Esophagus muscularis mucosa (tissue), 4 donors: Measurements from ENCODE around the gene HOXD10. TPM values are rescaled to one million over a fixed set of nuclear protein-coding genes. Genes with fewer than 3 reads are reported as not detected.

Experiments used
- DNase-seq: peaks from one replicate; pipeline ENCODE4 v3.0.0-alpha.2; 2017; ENCODE audit errors: extremely low spot score
- H3K27ac ChIP-seq, 4 donors: fragments of 200-600 bp; sonication (generic); replicated peaks in 1 of 4; 1 replicate in 3 of 4; 2 replicates in 1 of 4; pipeline ENCODE4 v1.5.1; 2016 to 2019; ENCODE audit warnings: mild to moderate bottlenecking in 1 of 4
- H3K27me3 ChIP-seq, 4 donors: fragments of 200-600 bp; sonication (generic); one replicate each; pipeline versions ENCODE4 v1.5.1 to v1.6.0; 2016 to 2019
- H3K36me3 ChIP-seq, 4 donors: fragments of 200-600 bp; sonication (generic); one replicate each; pipeline ENCODE4 v1.5.1; 2016 to 2019
- H3K4me1 ChIP-seq, 4 donors: fragments of 200-600 bp; sonication (generic); one replicate each; pipeline ENCODE4 v1.5.1; 2016 to 2019
- H3K4me3 ChIP-seq, 4 donors: fragments of 200-600 bp; sonication (generic); 1 replicate in 2 of 4; 2 replicates in 2 of 4; pipeline ENCODE4 v1.5.1; 2016 to 2019; ENCODE audit warnings: mild to moderate bottlenecking in 4 of 4, moderate library complexity in 1 of 4
- H3K9me3 ChIP-seq, 4 donors: fragments of 200-600 bp; sonication (generic); 1 replicate in 3 of 4; 2 replicates in 1 of 4; pipeline ENCODE4 v1.5.1; 2016 to 2019
- CTCF ChIP-seq, 3 experiments: fragments of 200-600 bp in 2 of 3; fragments of 450-650 bp in 1 of 3; sonication (generic) in 2 of 3; IDR thresholded peaks; one replicate each; pipeline ENCODE4 v1.5.1; 2017 to 2019; ENCODE audit warnings: antibody characterized with exemption in 3 of 3, mild to moderate bottlenecking in 2 of 3, moderate library complexity in 1 of 3
- EP300 ChIP-seq: sonication (generic); formaldehyde crosslinking; IDR thresholded peaks from one replicate; pipeline ENCODE4 v1.6.1; 2017; ENCODE audit warnings: antibody characterized with exemption
- POLR2A ChIP-seq: fragments of 450-650 bp; IDR thresholded peaks from one replicate; pipeline ENCODE4 v1.6.1; 2017; ENCODE audit warnings: antibody characterized with exemption, moderate library complexity, mild to moderate bottlenecking, low read depth
- POLR2AphosphoS5 ChIP-seq, 2 donors: sonication (generic); formaldehyde crosslinking; IDR thresholded peaks; one replicate each; pipeline ENCODE4 v1.6.1; 2017; ENCODE audit warnings: antibody characterized with exemption in 2 of 2
- WGBS: methylation state at CpG from one replicate; pipeline ENCODE4 v1.1.5; 2018; 5-methylcytosine and 5-hydroxymethylcytosine counted together
- intact Hi-C: fragments of 100-400 bp; cut with DNase I; formaldehyde crosslinking; loops from one replicate; pipeline ENCODE4 v1.15.1; 2023
- total RNA-seq, 4 donors: library from RNA; depleted of rRNA; stranded (reverse); fragments of >200 nt; gene quantifications; one replicate each; pipeline versions ENCODE4 v1.1.0 to v1.2.1, GENCODE V29; 2016

Gene HOXD10
- total RNA-seq, 4 donors from 2014 or later: 0.42 to 0.50 TPM; not detected in 2

- Histone ChIP-seq H3K36me3 (no peaks in the 10 kb centered on the region), H3K27ac (no peak overlapping the region), H3K27me3 (peaks cover 0 to 91% (median 50%) of the 10 kb centered on the region in 4 donors), H3K4me1 (peaks cover 6 to 15% (median 8%) of the 10 kb centered on the region in 4 donors), H3K9me3 (no peaks in the 10 kb centered on the region), H3K4me3 (no peak overlapping the region)
- DNase-seq: no peak
- TF ChIP-seq EP300 (no peak), CTCF (IDR thresholded peaks at IDR 0.05) (no peak), POLR2AphosphoS5 (IDR thresholded peaks at IDR 0.05) (no peak), POLR2A (no peak)
- intact Hi-C loops: no loop called here
- 49% methylated on average over 4 of the region's 4 CpGs for WGBS
Observed at GRCh38 chr2:176145085-176145969, 28.7 kb downstream of the HOXD10 start.

- Histone ChIP-seq H3K36me3 (no peaks in the 10 kb centered on the region), H3K4me3 (no peak overlapping the region), H3K9me3 (no peaks in the 10 kb centered on the region), H3K27me3 (peaks cover 0 to 91% (median 51%) of the 10 kb centered on the region in 4 donors), H3K27ac (no peak overlapping the region), H3K4me1 (peaks cover 0 to 10% (median under 1%) of the 10 kb centered on the region in 4 donors)
- TF ChIP-seq POLR2AphosphoS5 (IDR thresholded peaks at IDR 0.05) (no peak), CTCF (IDR thresholded peaks at IDR 0.05) (no peak), POLR2A (no peak)
- intact Hi-C loops: no loop called here
- 47% methylated on average over 6 of the region's 6 CpGs for WGBS
- no peak for DNase-seq
Observed at GRCh38 chr2:176146101-176146500, 29.5 kb downstream of the HOXD10 start.

GRCh38 chr2:176146645-176147044 lies 30.1 kb downstream of the HOXD10 start:
- Histone ChIP-seq H3K36me3 (no peaks in the 10 kb centered on the region), H3K4me1 (peaks cover under 1 to 16% (median 5%) of the 10 kb centered on the region in 4 donors), H3K4me3 (no peak overlapping the region), H3K27ac (no peak overlapping the region), H3K27me3 (peaks cover 0 to 93% (median 55%) of the 10 kb centered on the region in 4 donors), H3K9me3 (no peaks in the 10 kb centered on the region)
- intact Hi-C loops: no loop called here
- TF ChIP-seq POLR2A: no peak
- TF ChIP-seq POLR2AphosphoS5 (IDR thresholded peaks at IDR 0.05): no peak
- no peak for DNase-seq

- 34% methylated on average over 19 of the region's 32 CpGs for WGBS
- no peak for DNase-seq
- H3K27me3 ChIP-seq: peaks cover 0 to 93% (median 60%) of the 10 kb centered on the region in 4 donors
- TF ChIP-seq POLR2AphosphoS5 (IDR thresholded peaks at IDR 0.05): no peak
- TF ChIP-seq CTCF (IDR thresholded peaks at IDR 0.05): no peak
- TF ChIP-seq POLR2A: no peak
- TF ChIP-seq EP300: no peak
- H3K9me3 ChIP-seq: no peaks in the 10 kb centered on the region
- intact Hi-C loops: no loop called here
- peaks cover 3 to 22% (median 11%) of the 10 kb centered on the region in 4 donors for H3K4me1 ChIP-seq
- no peak overlapping the region for H3K27ac ChIP-seq
- no peak overlapping the region for H3K4me3 ChIP-seq
- no peaks in the 10 kb centered on the region for H3K36me3 ChIP-seq
Observed at GRCh38 chr2:176147210-176147799, 30.7 kb downstream of the HOXD10 start.

GRCh38 chr2:176147800-176148496 lies 31.4 kb downstream of the HOXD10 start:
- Histone ChIP-seq H3K36me3 (no peaks in the 10 kb centered on the region), H3K4me3 (no peak overlapping the region), H3K27ac (no peak overlapping the region), H3K4me1 (peaks cover 3 to 26% (median 13%) of the 10 kb centered on the region in 4 donors), H3K27me3 (peaks cover 0 to 93% (median 63%) of the 10 kb centered on the region in 4 donors), H3K9me3 (no peaks in the 10 kb centered on the region)
- TF ChIP-seq CTCF (IDR thresholded peaks at IDR 0.05) (no peak), POLR2A (no peak), EP300 (no peak), POLR2AphosphoS5 (IDR thresholded peaks at IDR 0.05) (no peak)
- WGBS: 31% methylated on average over 29 of the region's 31 CpGs
- intact Hi-C loops: no loop called here
- no peak for DNase-seq
